H9 (cell line): ENCODE data around the gene MSMP. TPM values are rescaled to one million over a fixed set of nuclear protein-coding genes. Genes with fewer than 3 reads are reported as not detected.

ENCODE experiments used
- DNase-seq: peaks from one replicate; pipeline ENCODE4 v3.0.0-alpha.2; 2017
- H2AFZ ChIP-seq: one replicate; pipeline ENCODE4 v1.6.1; 2013; ENCODE audit warnings: mild to moderate bottlenecking, low read length, control low read depth, moderate library complexity
- H2AK5ac ChIP-seq: 2 replicates; pipeline ENCODE4 v1.6.1; 2013; ENCODE audit warnings: low read length, control low read depth, mixed read lengths; ENCODE audit not compliant: insufficient read length
- H2BK120ac ChIP-seq: one replicate; pipeline ENCODE4 v1.6.1; 2013; ENCODE audit warnings: low read depth, mild to moderate bottlenecking, low read length, control low read depth, inconsistent platforms; ENCODE audit not compliant: poor library complexity, severe bottlenecking
- H2BK12ac ChIP-seq: 2 replicates; pipeline ENCODE4 v1.6.1; 2013; ENCODE audit warnings: low read length, control low read depth, mixed read lengths, low read depth; ENCODE audit not compliant: insufficient read length
- H2BK15ac ChIP-seq: 2 replicates; pipeline ENCODE4 v1.6.1; 2013; ENCODE audit warnings: low read depth, low read length, control low read depth
- H2BK20ac ChIP-seq: one replicate; pipeline ENCODE4 v1.6.1; 2013; ENCODE audit warnings: low read depth, mild to moderate bottlenecking, low read length, control low read depth, inconsistent platforms; ENCODE audit not compliant: poor library complexity, severe bottlenecking
- H2BK5ac ChIP-seq: 2 replicates; pipeline ENCODE4 v1.6.1; 2013; ENCODE audit warnings: low read length, control low read depth, mixed read lengths; ENCODE audit not compliant: insufficient read length
- H3K14ac ChIP-seq: 2 replicates; pipeline ENCODE4 v1.6.1; 2013; ENCODE audit warnings: low read length, control low read depth; ENCODE audit not compliant: insufficient read depth
- H3K18ac ChIP-seq: 2 replicates; pipeline ENCODE4 v1.6.1; 2013; ENCODE audit warnings: low read depth, mild to moderate bottlenecking, mixed read lengths, low read length, control low read depth; ENCODE audit not compliant: insufficient read length
- H3K23ac ChIP-seq: 2 replicates; pipeline ENCODE4 v1.6.1; 2013; ENCODE audit warnings: low read length, control low read depth, mixed read lengths, low read depth; ENCODE audit not compliant: insufficient read length
- H3K23me2 ChIP-seq: 2 replicates; pipeline ENCODE4 v1.6.1; 2013; ENCODE audit warnings: low read depth, mild to moderate bottlenecking, mixed read lengths, low read length, control low read depth; ENCODE audit not compliant: insufficient read length, poor library complexity, severe bottlenecking
- H3K27ac ChIP-seq: 2 replicates; pipeline ENCODE4 v1.5.1; 2013; ENCODE audit warnings: low read length, control low read depth, mixed read lengths, low read depth; ENCODE audit not compliant: insufficient read length
- H3K27me3 ChIP-seq: 2 replicates; pipeline ENCODE4 v1.6.1; 2013; ENCODE audit warnings: low read length, control low read depth, inconsistent platforms; ENCODE audit not compliant: insufficient read depth
- H3K4ac ChIP-seq: 2 replicates; pipeline ENCODE4 v1.6.1; 2013; ENCODE audit warnings: low read depth, mild to moderate bottlenecking, control low read depth, inconsistent platforms, low read length, moderate library complexity
- H3K4me1 ChIP-seq: 2 replicates; pipeline ENCODE4 v1.6.1; 2013; ENCODE audit warnings: low read length, control low read depth, inconsistent platforms; ENCODE audit not compliant: insufficient read depth
- H3K4me2 ChIP-seq: 2 replicates; pipeline ENCODE4 v1.6.1; 2013; ENCODE audit warnings: low read length, control low read depth, mixed read lengths; ENCODE audit not compliant: insufficient read length, insufficient read depth
- H3K56ac ChIP-seq: 2 replicates; pipeline ENCODE4 v1.6.1; 2013; ENCODE audit warnings: low read depth, mild to moderate bottlenecking, mixed read lengths, low read length, control low read depth; ENCODE audit not compliant: insufficient read length
- H3K79me1 ChIP-seq: 2 replicates; pipeline ENCODE4 v1.6.1; 2013; ENCODE audit warnings: low read depth, mild to moderate bottlenecking, moderate library complexity, low read length, control low read depth, inconsistent platforms; ENCODE audit not compliant: insufficient read depth, poor library complexity, severe bottlenecking
- H3K79me2 ChIP-seq: 2 replicates; pipeline ENCODE4 v1.6.1; 2013; ENCODE audit warnings: low read length, control low read depth, inconsistent platforms; ENCODE audit not compliant: insufficient read depth
- H3K9ac ChIP-seq: 2 replicates; pipeline ENCODE4 v1.6.1; 2013; ENCODE audit warnings: low read length, control low read depth, mixed read lengths; ENCODE audit not compliant: insufficient read length; ENCODE audit errors: extremely low read depth
- H3K9me3 ChIP-seq: one replicate; pipeline ENCODE4 v1.6.1; 2013; ENCODE audit warnings: low read depth, low read length, inconsistent platforms; ENCODE audit not compliant: control insufficient read depth
- H3T11ph ChIP-seq: one replicate; pipeline ENCODE4 v1.6.1; 2013; ENCODE audit warnings: mild to moderate bottlenecking, low read length, control low read depth, inconsistent platforms
- H4K20me1 ChIP-seq: one replicate; pipeline ENCODE4 v1.6.1; 2013; ENCODE audit not compliant: control insufficient read depth, insufficient read length, insufficient read depth
- H4K5ac ChIP-seq: 2 replicates; pipeline ENCODE4 v1.6.1; 2013; ENCODE audit warnings: low read depth, mild to moderate bottlenecking, mixed read lengths, low read length, control low read depth; ENCODE audit not compliant: insufficient read length
- H4K8ac ChIP-seq: replicated peaks from 2 replicates; pipeline ENCODE4 v1.6.1; 2013; ENCODE audit warnings: low read length, control low read depth, mixed read lengths, low read depth; ENCODE audit not compliant: insufficient read length
- H4K91ac ChIP-seq: 2 replicates; pipeline ENCODE4 v1.6.1; 2013; ENCODE audit warnings: low read depth, mild to moderate bottlenecking, moderate library complexity, mixed read lengths, low read length, control low read depth; ENCODE audit not compliant: insufficient read length
- H3K27ac Mint-ChIP-seq, 3 experiments: 2 replicates in 2 of 3; 3 replicates in 1 of 3; pipeline ENCODE4 v1.8.0; 2020 to 2021; ENCODE audit warnings: mixed read lengths in 3 of 3, mild to moderate bottlenecking in 1 of 3, moderate library complexity in 1 of 3
- H3K27me3 Mint-ChIP-seq: 2 replicates; pipeline ENCODE4 v1.8.0; 2021; ENCODE audit warnings: low read depth, mild to moderate bottlenecking, moderate library complexity, mixed read lengths
- H3K36me3 Mint-ChIP-seq, 3 experiments: 2 replicates in 2 of 3; 3 replicates in 1 of 3; pipeline ENCODE4 v1.8.0; 2020 to 2021; ENCODE audit warnings: low read depth in 3 of 3, mixed read lengths in 3 of 3; ENCODE audit not compliant: insufficient read depth in 1 of 3
- H3K4me1 Mint-ChIP-seq, 2 experiments: 2 replicates each; pipeline ENCODE4 v1.8.0; 2020; ENCODE audit warnings: mixed read lengths in 2 of 2
- H3K4me3 Mint-ChIP-seq, 2 experiments: 2 replicates in 1 of 2; 3 replicates in 1 of 2; pipeline ENCODE4 v1.8.0; 2020 to 2021; ENCODE audit warnings: mild to moderate bottlenecking in 2 of 2, mixed read lengths in 2 of 2, moderate library complexity in 1 of 2
- H3K9me3 Mint-ChIP-seq, 2 experiments: 2 replicates in 1 of 2; 3 replicates in 1 of 2; pipeline ENCODE4 v1.8.0; 2020; ENCODE audit warnings: mild to moderate bottlenecking in 2 of 2, mixed read lengths in 2 of 2, moderate library complexity in 1 of 2
- CTCF ChIP-seq: fragments of 200-600 bp; sonication (generic); conservative IDR thresholded peaks from 3 replicates; pipeline ENCODE4 v1.8.0; 2021; ENCODE audit warnings: antibody characterized with exemption, mild to moderate bottlenecking
- WGBS: extraction: QIAGEN DNeasy Blood & Tissue Kit; methylation state at CpG from one replicate; pipeline ENCODE4 v1.1.7; 2013; ENCODE audit warnings: missing lambda C conversion rate, low lambda C conversion rate, mixed read lengths; ENCODE audit not compliant: insufficient read length; ENCODE audit errors: extremely low coverage; 5-methylcytosine and 5-hydroxymethylcytosine counted together
- total RNA-seq: library from RNA; stranded (reverse); gene quantifications from 2 replicates; pipeline ENCODE4 v1.2.1, GENCODE V29; 2021

Gene MSMP
- total RNA-seq, 1 experiment from 2014 or later, result 0.83 TPM

DNA sequence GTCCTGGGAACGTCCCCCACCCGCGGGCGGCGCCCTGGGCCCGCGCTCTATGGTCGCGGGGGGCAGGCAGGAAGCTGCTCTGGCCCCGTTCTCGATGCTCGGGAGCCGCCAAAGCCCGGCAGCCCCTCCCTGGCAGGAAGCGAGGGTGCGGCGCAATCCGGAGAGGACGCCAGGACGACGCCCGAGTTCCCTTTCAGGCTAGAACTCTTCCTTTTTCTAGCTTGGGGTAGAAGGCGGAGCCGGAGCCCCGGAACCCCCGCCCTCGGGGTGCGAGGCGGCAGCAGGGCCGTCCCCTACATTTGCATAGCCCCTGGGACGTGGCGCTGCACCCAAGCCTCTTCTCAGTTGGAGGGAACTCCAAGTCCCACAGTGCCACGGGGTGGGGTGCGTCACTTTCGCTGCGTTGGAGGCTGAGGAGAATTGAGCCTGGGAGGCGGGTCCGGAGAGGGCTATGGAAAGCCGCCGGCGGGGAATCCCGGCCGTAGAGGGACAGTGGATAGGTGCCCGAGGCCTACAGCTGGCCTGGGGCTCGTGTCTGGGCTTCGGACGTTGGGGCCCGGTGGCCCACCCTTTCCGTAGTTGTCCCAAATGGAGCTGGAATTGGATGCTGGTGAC is 21.8 kb downstream of the MSMP start, which contains the start of the genes CREB3 and TLN1:
Gene CREB3, plus strand, starts transcription at position 482 of the 615 bp plus-strand sequence. Its CDS starts 107 bp downstream, at position 589.
Gene TLN1, minus strand, starts transcription at position 11 of the 615 bp plus-strand sequence. CDS start 6,501 bp downstream, outside the sequence.
- Mint-ChIP-seq H3K27ac (peak within 1 kb of the TSS; percentile 90 to 97 (median 97)), H3K27me3 (no peaks in the 10 kb centered on the region), H3K4me1 (peaks cover 15 to 16% of the 10 kb centered on the region in 2 experiments), H3K36me3 (peaks cover 9 to 29% (median 27%) of the 10 kb centered on the region in 3 experiments; a peak in 6 of 7 replicates), H3K4me3 (no peak within 1 kb of the TSS; a peak in 4 of 5 replicates), H3K9me3 (no peaks in the 10 kb centered on the region)
- Histone ChIP-seq H3K79me1 (no peaks in the 10 kb centered on the region), H3K23ac (no peak within 1 kb of the TSS), H4K5ac (no peak within 1 kb of the TSS), H3K27me3 (no peaks in the 10 kb centered on the region), H2AK5ac (no peak within 1 kb of the TSS), H3K4me2 (peak within 1 kb of the TSS; percentile 90), H3K23me2 (peaks cover 7% of the 10 kb centered on the region), H2BK120ac (no peak within 1 kb of the TSS), H3K4me1 (peaks cover 22% of the 10 kb centered on the region; the same call in 1 of the 2 replicates), H2BK20ac (no peak within 1 kb of the TSS), H3K14ac (peak within 1 kb of the TSS; percentile 84; the same call in 1 of the 2 replicates), H2AFZ (no peak within 1 kb of the TSS), H3K9me3 (no peaks in the 10 kb centered on the region), H2BK12ac (no peak within 1 kb of the TSS), H4K20me1 (no peaks in the 10 kb centered on the region), H4K8ac (no peak within 1 kb of the TSS), H3K79me2 (peaks cover 6% of the 10 kb centered on the region; the same call in 1 of the 2 replicates), H3K9ac (peak within 1 kb of the TSS; percentile 84), H2BK15ac (no peak within 1 kb of the TSS), H3T11ph (no peak within 1 kb of the TSS), H4K91ac (no peak within 1 kb of the TSS), H3K18ac (peak within 1 kb of the TSS; percentile 76), H2BK5ac (no peak within 1 kb of the TSS), H3K56ac (no peak within 1 kb of the TSS), H3K27ac (peak within 1 kb of the TSS; percentile 14), H3K4ac (no peak within 1 kb of the TSS)
- TF ChIP-seq CTCF, result no peak
- WGBS, result no CpG with 5 or more reads among the region's 49 CpGs
- peak; percentile 97 for DNase-seq
